Hippocampal formation (tissue), 2 donors: ENCODE data around the gene LHX6.

Experiments
- DNase-seq, 2 donors: peaks; one replicate each; lab custom pipeline; 2025; lab: John Stamatoyannopoulos, UW

Gene LHX6

GRCh38 chr9:122234022-122234748 is 5.4 kb upstream of the LHX6 start:
- no peak for DNase-seq

- no peak for DNase-seq
Observed at GRCh38 chr9:122232796-122233306, 4.1 kb upstream of the LHX6 start.

- DNase-seq: no peak
Observed at GRCh38 chr9:122229485-122229837, 704 bp upstream of the LHX6 start.

- no peak for DNase-seq
Observed at GRCh38 chr9:122228191-122228567, 578 bp downstream of the LHX6 start.

GRCh38 chr9:122227575-122227900 is 1.2 kb downstream of the LHX6 start:
- DNase-seq: no peak

GRCh38 chr9:122226758-122227574 is 1.8 kb downstream of the LHX6 start:
- DNase-seq: no peak

- DNase-seq: no peak
Observed at GRCh38 chr9:122226142-122226757, 2.5 kb downstream of the LHX6 start.

- DNase-seq: no peak
Observed at GRCh38 chr9:122225312-122226141, 3.2 kb downstream of the LHX6 start.

- DNase-seq: no peak
Observed at GRCh38 chr9:122223435-122223834, 5.3 kb downstream of the LHX6 start.

- DNase-seq: no peak
Observed at GRCh38 chr9:122222791-122223190, 6.0 kb downstream of the LHX6 start.

- no peak for DNase-seq
Observed at GRCh38 chr9:122221183-122221811, 7.5 kb downstream of the LHX6 start.

GRCh38 chr9:122220673-122221182 is 8.0 kb downstream of the LHX6 start:
- no peak for DNase-seq

- no peak for DNase-seq
Observed at GRCh38 chr9:122219856-122220672, 8.7 kb downstream of the LHX6 start.

GRCh38 chr9:122218935-122219855 is 9.6 kb downstream of the LHX6 start:
- DNase-seq: no peak

- DNase-seq: no peak
Observed at GRCh38 chr9:122218071-122218934, 10.5 kb downstream of the LHX6 start.

- no peak for DNase-seq
Observed at GRCh38 chr9:122217640-122218039, 11.1 kb downstream of the LHX6 start.

GRCh38 chr9:122216798-122217418 is 11.8 kb downstream of the LHX6 start:
- no peak for DNase-seq
